Measurements from ENCODE around the gene CHCHD4.

The CHCHD4 gene

DNA sequence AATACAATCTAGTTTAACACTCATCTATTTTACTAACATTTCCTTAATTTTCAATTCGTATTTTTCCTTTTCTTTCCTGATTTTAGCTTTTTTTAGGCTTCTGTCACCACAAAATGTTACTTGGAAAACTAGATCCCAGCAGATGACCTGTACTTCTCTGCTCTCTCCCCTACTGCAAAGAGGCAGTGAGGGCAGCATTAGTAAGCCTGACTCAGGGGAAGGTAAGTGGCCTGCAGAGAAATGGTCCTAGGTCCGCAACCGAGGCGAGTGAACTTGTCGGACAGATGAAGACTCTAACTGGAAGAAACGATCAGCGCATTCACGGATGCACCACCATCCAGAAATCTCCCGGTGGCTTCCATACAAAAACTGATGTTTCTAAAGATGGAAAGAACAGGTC is 20.6 kb upstream of the CHCHD4 start:
- no peak for DNase-seq
- Histone ChIP-seq H3K9me3 (ENCODE audit: severe bottlenecking) (no peaks in the 10 kb centered on the region), H3K27ac (no peak overlapping the region), H3K4me3 (ENCODE audit: low read depth, low read length) (no peak overlapping the region), H3K36me3 (peaks cover 58% of the 10 kb centered on the region), H3K27me3 (ENCODE audit: insufficient read depth, low read depth, severe bottlenecking) (no peaks in the 10 kb centered on the region)
- TF ChIP-seq, protein P1, sequence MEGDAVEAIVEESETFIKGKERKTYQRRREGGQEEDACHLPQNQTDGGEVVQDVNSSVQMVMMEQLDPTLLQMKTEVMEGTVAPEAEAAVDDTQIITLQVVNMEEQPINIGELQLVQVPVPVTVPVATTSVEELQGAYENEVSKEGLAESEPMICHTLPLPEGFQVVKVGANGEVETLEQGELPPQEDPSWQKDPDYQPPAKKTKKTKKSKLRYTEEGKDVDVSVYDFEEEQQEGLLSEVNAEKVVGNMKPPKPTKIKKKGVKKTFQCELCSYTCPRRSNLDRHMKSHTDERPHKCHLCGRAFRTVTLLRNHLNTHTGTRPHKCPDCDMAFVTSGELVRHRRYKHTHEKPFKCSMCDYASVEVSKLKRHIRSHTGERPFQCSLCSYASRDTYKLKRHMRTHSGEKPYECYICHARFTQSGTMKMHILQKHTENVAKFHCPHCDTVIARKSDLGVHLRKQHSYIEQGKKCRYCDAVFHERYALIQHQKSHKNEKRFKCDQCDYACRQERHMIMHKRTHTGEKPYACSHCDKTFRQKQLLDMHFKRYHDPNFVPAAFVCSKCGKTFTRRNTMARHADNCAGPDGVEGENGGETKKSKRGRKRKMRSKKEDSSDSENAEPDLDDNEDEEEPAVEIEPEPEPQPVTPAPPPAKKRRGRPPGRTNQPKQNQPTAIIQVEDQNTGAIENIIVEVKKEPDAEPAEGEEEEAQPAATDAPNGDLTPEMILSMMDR (IDR thresholded peaks at IDR 0.05; ENCODE audit: low read depth, low read length), result no peak

DNA sequence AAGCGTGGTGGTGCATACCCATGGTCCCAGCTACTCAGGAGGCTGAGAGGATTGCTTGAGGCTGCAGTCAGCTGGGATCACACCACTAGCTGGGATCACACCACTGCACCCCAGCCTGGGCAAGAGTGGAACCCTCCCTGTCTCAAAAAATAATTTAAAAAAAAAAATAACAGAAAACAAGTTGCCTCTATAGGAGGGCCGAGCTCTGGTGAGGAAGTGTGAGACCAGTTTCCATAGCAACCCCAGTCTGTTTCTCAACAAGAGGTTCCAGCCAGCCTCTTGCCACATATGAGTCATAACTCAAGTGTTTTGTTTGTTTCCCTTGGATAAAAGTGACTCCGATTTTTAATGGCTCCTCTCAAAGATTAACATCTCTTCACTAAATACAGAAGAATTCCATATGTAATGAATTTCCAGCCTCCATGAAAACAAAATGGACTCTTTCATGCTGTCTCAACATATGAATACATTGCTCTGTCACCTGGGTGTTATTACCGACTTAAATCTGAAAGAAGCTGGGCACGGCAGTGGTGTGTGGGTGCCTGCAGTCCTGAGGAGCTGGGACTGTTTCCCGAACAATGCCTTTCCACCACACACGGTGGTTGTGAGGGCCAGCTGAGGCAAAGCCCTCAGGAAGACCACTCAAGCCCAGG is 19.9 kb upstream of the CHCHD4 start:
- no peaks in the 10 kb centered on the region for H3K9me3 ChIP-seq (ENCODE audit: severe bottlenecking)
- peaks cover 61% of the 10 kb centered on the region for H3K36me3 ChIP-seq
- H3K27me3 ChIP-seq (ENCODE audit: insufficient read depth, low read depth, severe bottlenecking), result no peaks in the 10 kb centered on the region
- no peak overlapping the region for H3K27ac ChIP-seq
- no peak overlapping the region for H3K4me3 ChIP-seq (ENCODE audit: low read depth, low read length)
- DNase-seq, result no peak
- TF ChIP-seq, protein P1 (IDR thresholded peaks at IDR 0.05; ENCODE audit: low read depth, low read length), result no peak

DNA sequence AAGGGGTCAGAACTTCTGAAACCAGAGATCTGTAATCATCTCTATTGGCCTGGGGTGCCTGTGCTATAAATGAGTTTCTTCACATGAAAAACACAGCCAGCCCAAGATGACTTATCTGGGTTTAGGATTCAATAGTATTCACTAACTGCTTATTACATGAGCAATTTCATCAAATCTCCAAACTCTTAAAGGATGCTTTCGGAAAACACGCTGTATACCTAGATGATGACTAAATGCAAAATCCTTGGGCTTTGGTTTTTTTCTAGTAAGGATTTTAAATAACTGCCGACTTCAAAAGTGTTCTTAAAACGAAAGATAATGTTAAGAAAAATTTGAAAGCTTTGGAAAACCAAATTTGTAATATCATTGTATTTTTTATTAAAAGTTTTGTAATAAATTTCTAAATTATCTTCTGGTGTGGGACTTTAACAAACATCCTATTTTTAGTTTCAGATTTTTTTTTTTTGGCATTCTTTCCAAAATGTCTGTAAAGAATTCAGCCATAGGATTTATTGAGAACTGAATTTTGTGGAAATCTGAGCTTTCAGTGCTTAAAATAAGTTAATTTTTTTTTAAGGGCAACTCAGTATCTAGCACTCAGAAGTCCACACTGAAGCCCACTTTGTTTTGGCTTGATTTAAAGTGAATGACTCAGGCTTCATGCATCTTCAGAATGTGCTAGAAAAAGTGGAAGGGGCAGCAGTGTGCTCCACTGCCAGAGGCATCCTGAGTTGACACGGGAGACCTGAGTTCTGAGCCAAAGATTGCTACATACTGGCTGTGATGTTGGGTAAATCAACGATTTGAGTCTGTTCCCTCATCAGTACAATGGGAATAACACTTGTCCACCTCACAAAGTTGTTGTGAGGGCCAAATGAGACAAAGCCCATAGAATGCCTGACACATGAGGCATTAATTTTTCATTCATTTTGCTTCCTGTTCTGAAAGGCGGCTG is 18.9 kb upstream of the CHCHD4 start:
- no peak for DNase-seq
- Histone ChIP-seq H3K27ac (no peak overlapping the region), H3K4me3 (ENCODE audit: low read depth, low read length) (no peak overlapping the region)

DNA sequence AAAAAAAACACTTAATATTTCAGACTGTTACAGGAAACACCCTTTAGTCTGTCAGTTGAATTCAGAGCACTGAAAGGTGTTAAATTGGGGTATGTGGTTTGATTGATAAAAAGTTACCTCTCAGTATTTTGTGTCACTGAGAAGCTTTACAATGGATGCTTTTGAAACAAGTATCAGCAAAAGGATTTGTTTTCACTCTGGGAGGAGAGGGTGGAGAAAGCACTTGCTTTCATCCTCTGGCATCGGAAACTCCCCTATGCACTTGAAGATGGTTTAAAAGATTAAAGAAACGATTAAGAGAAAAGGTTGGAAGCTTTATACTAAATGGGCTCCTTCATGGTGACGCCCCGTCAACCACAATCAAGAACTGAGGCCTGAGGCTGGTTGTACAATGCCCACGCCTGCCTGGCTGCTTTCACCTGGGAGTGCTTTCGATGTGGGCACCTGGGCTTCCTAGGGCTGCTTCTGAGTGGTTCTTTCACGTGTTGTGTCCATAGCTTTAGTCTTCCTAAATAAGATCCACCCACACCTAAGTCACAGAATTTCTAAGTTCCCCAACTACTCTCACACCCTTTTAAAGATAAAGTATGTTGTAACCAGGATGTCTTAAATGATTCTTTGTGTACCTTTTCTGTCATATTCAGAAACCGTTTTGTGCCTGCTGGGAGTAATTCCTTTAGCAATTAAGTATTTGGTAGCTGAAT is 18.0 kb upstream of the CHCHD4 start:
- Histone ChIP-seq H3K27ac (no peak overlapping the region), H3K36me3 (peaks cover 61% of the 10 kb centered on the region)
- TF ChIP-seq, protein P1 (IDR thresholded peaks at IDR 0.05; ENCODE audit: low read depth, low read length), result no peak

More for the DNA sequence above, 18.9 kb upstream of the CHCHD4 start:
- Histone ChIP-seq H3K27me3 (ENCODE audit: insufficient read depth, low read depth, severe bottlenecking) (no peaks in the 10 kb centered on the region), H3K36me3 (peaks cover 66% of the 10 kb centered on the region), H3K9me3 (ENCODE audit: severe bottlenecking) (no peaks in the 10 kb centered on the region)
- TF ChIP-seq, protein P1 (IDR thresholded peaks at IDR 0.05; ENCODE audit: low read depth, low read length), result no peak

DNA sequence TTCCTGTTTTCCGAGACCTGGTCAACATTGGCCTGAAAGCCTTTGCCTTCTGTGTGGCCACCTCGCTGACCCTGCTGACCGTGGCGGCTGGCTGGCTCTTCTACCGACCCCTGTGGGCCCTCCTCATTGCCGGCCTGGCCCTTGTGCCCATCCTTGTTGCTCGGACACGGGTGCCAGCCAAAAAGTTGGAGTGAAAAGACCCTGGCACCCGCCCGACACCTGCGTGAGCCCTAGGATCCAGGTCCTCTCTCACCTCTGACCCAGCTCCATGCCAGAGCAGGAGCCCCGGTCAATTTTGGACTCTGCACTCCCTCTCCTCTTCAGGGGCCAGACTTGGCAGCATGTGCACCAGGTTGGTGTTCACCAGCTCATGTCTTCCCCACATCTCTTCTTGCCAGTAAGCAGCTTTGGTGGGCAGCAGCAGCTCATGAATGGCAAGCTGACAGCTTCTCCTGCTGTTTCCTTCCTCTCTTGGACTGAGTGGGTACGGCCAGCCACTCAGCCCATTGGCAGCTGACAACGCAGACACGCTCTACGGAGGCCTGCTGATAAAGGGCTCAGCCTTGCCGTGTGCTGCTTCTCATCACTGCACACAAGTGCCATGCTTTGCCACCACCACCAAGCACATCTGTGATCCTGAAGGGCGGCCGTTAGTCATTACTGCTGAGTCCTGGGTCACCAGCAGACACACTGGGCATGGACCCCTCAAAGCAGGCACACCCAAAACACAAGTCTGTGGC is 17.1 kb upstream of the CHCHD4 start:
- TF ChIP-seq, protein P1 (IDR thresholded peaks at IDR 0.05; ENCODE audit: low read depth, low read length), result no peak
- H3K36me3 ChIP-seq, result peaks cover 55% of the 10 kb centered on the region
- DNase-seq, result no peak
- no peak overlapping the region for H3K4me3 ChIP-seq (ENCODE audit: low read depth, low read length)
- no peaks in the 10 kb centered on the region for H3K27me3 ChIP-seq (ENCODE audit: insufficient read depth, low read depth, severe bottlenecking)
- H3K27ac ChIP-seq, result no peak overlapping the region
- H3K9me3 ChIP-seq (ENCODE audit: severe bottlenecking), result no peaks in the 10 kb centered on the region

More for the DNA sequence above, 18.0 kb upstream of the CHCHD4 start:
- DNase-seq, result no peak
- Histone ChIP-seq H3K4me3 (ENCODE audit: low read depth, low read length) (no peak overlapping the region), H3K9me3 (ENCODE audit: severe bottlenecking) (no peaks in the 10 kb centered on the region), H3K27me3 (ENCODE audit: insufficient read depth, low read depth, severe bottlenecking) (no peaks in the 10 kb centered on the region)
